ENCODE measurements around the gene SLC35E4.
A peak's percentile ranks its signal among the peaks of the same experiment; 100 is the strongest.
"Not testable (repeated sequence)": the region's sequence is repeated elsewhere in the genome, so short reads cannot be mapped to it uniquely, and the experiment has no call there.

Gene SLC35E4

GRCh38 chr22:30612789-30613188 is 22.8 kb upstream of the SLC35E4 start:
- no peak for DNase-seq

GRCh38 chr22:30614268-30614667 is 21.3 kb upstream of the SLC35E4 start:
- DNase-seq, result no peak

GRCh38 chr22:30614879-30615278 is 20.7 kb upstream of the SLC35E4 start:
- DNase-seq, result no peak

GRCh38 chr22:30615543-30615954 is 20.0 kb upstream of the SLC35E4 start:
- no peak for DNase-seq

GRCh38 chr22:30617819-30618218 is 17.8 kb upstream of the SLC35E4 start:
- DNase-seq, result no peak

GRCh38 chr22:30619909-30620308 is 15.7 kb upstream of the SLC35E4 start:
- DNase-seq, result not testable (repeated sequence)

- DNase-seq, result no peak
Measured at GRCh38 chr22:30626413-30626812, 9.2 kb upstream of the SLC35E4 start.

- no peak for DNase-seq
Measured at GRCh38 chr22:30627471-30627870, 8.1 kb upstream of the SLC35E4 start.

GRCh38 chr22:30628491-30628890 is 7.1 kb upstream of the SLC35E4 start:
- DNase-seq, result no peak

- not testable (repeated sequence) for DNase-seq
Measured at GRCh38 chr22:30631469-30631868, 4.1 kb upstream of the SLC35E4 start.

GRCh38 chr22:30634471-30635233 is 929 bp upstream of the SLC35E4 start:
- peak; percentile 56 for DNase-seq

GRCh38 chr22:30636226-30637077 is 871 bp downstream of the SLC35E4 start:
- peak; percentile 19 for DNase-seq

- no peak for DNase-seq
Measured at GRCh38 chr22:30637701-30638114, 2.1 kb downstream of the SLC35E4 start.

- DNase-seq, result no peak
Measured at GRCh38 chr22:30640361-30640760, 4.8 kb downstream of the SLC35E4 start.

- no peak for DNase-seq
Measured at GRCh38 chr22:30640839-30641430, 5.4 kb downstream of the SLC35E4 start.

GRCh38 chr22:30643055-30643875 is 7.7 kb downstream of the SLC35E4 start:
- DNase-seq, result no peak

- no peak for DNase-seq
Measured at GRCh38 chr22:30646518-30647160, 11.1 kb downstream of the SLC35E4 start.

GRCh38 chr22:30647536-30647935 is 12.0 kb downstream of the SLC35E4 start:
- DNase-seq, result no peak

- no peak for DNase-seq
Measured at GRCh38 chr22:30648825-30649224, 13.2 kb downstream of the SLC35E4 start.

- no peak for DNase-seq
Measured at GRCh38 chr22:30649430-30650007, 13.9 kb downstream of the SLC35E4 start.

GRCh38 chr22:30650508-30651116 is 15.0 kb downstream of the SLC35E4 start:
- no peak for DNase-seq
